ENCODE measurements around the gene ZNHIT2. TPM values are rescaled to one million over a fixed set of nuclear protein-coding genes. Genes with fewer than 3 reads are reported as not detected.

The ZNHIT2 gene
- total RNA-seq, 2 donors from 2014 or later, result 9.9 to 10.4 TPM

DNA sequence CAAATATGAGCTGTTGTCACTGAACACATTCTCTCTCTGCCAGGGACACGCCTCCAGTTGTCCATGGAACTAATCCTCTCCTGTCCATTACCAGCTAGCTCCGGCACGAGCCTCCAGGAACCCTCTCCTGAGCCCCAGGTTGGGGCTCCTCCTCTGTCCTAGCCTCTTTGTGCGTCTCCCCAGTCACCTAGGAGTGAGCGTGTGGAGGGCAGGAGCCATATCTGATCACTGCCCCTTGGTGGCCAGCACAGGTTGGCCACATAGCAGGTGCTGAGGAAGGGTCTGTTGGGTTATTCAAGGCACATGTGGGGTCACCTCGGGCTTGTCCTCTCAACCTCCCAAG is 14.4 kb upstream of the ZNHIT2 start:
- Mint-ChIP-seq H3K4me3 (no peak overlapping the region), H3K9me3 (no peaks in the 10 kb centered on the region), H3K4me1 (ENCODE audit: low read depth) (peaks cover 34% of the 10 kb centered on the region), H3K36me3 (ENCODE audit: insufficient read depth in 2 of 2) (peaks cover 2 to 9% of the 10 kb centered on the region in 2 donors), H3K27me3 (ENCODE audit: low read depth) (no peaks in the 10 kb centered on the region), H3K27ac (no peak overlapping the region)
- DNase-seq (no peak), ATAC-seq (replicated peaks in 1 of 2) (no peak)

DNA sequence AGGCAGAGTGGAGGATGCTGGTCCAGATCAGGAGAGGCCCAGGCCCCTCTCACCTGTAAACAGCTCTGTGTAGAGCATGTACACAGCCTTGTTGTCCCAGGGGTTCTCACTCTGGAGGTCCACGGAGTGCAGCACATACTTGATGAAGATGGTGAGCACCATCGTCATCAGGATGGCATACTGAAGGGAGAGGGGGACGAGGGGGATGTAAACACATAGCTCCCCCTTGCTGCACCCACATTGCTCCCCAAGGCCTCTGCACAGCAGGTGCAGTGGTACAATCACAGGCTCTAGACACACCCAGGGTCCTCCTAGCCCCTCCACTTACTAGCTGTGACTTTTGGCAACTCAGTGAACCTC is 13.9 kb upstream of the ZNHIT2 start:
- H3K27ac Mint-ChIP-seq, result peak overlapping the region; percentile 77
- no peaks in the 10 kb centered on the region for H3K9me3 Mint-ChIP-seq
- H3K4me1 Mint-ChIP-seq (ENCODE audit: low read depth), result peaks cover 30% of the 10 kb centered on the region
- no peak overlapping the region for H3K4me3 Mint-ChIP-seq
- ATAC-seq (replicated peaks in 1 of 2) (no peak), DNase-seq (no peak)
- peaks cover 2 to 10% of the 10 kb centered on the region in 2 donors for H3K36me3 Mint-ChIP-seq (ENCODE audit: insufficient read depth in 2 of 2)
- no peaks in the 10 kb centered on the region for H3K27me3 Mint-ChIP-seq (ENCODE audit: low read depth)

DNA sequence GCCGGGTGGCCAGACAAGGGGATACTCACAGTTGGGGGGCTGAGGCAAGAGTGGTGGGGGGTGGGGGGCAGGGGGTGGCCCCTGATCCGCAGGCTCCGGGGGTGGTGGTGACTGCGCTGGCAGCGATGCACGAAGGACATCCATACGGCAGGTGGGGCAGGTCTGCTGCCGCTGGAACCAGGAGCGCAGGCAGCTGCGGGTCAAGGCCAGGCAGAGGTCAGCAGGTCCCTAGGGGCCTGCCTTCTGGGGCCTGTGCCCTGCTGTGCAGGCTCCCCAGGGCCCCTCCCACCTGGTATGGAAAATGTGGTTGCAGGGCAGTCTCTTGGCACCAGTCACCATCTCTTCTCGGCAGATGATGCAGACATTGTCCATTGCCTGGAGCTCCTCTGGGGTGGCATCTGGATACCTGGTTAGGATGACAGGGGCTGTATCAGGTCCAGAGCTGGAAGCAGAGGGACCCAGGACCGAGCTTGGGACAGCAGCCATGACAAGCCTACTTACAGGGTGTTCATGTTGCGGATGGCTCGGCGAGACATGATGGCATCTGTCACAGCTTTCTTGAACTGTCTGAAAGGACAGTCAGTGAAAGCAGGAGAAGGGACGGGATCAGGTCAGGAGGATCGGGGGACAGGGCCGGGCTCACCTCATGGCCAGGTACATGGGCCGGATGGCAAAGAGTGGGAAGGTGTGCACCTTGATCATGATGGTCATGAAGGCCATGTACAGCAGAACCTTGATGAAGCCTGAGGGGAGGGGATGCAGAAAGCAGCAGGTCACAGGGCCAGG is 13.3 kb upstream of the ZNHIT2 start:
- ATAC-seq (replicated peaks in 1 of 2) (no peak), DNase-seq (no peak)
- H3K36me3 Mint-ChIP-seq (ENCODE audit: insufficient read depth in 2 of 2), result peaks cover 2 to 10% of the 10 kb centered on the region in 2 donors
- H3K4me1 Mint-ChIP-seq (ENCODE audit: low read depth), result peaks cover 24% of the 10 kb centered on the region
- no peaks in the 10 kb centered on the region for H3K27me3 Mint-ChIP-seq (ENCODE audit: low read depth)
- peak overlapping the region; percentile 77 for H3K27ac Mint-ChIP-seq
- H3K9me3 Mint-ChIP-seq, result no peaks in the 10 kb centered on the region
- no peak overlapping the region for H3K4me3 Mint-ChIP-seq

DNA sequence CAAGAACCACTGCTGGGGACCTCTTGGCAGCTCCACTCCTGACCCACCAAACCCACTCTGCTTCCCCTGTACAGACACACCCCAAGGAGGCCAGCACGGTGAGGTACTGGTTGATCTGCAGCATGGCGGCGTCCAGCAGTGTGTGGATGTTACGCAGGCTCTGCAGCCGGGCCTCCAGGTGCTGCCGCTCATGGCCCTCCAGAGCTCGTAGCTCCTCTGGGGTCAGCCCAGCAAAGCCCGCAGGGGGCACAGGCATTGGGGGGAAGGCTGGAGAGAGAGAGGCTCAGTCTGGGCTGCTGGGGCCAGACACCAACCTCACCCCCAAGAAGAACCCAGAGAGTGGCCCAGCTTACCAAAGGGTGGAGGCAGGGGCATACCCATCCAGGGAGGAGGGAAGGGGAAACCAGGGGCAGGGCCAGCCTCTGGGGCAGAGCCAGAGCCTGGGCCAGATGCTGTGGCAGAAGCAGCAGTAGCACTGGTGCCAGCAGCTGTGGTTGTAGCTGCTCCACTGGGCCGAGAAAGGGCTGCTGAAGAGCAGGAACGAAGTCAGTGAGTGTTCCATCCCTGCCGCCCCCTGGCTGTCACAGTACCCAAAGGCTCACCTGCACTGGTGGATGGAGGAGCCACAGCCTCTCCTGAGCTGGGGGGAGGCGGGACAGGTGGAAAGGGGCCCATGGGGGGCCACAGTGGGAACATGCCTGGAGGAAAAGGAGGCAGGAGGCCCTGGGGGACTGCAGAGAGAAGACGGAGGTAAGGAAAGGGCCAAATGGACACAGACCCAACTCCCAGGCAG is 12.3 kb upstream of the ZNHIT2 start:
- Mint-ChIP-seq H3K4me3 (no peak overlapping the region), H3K9me3 (no peaks in the 10 kb centered on the region), H3K4me1 (ENCODE audit: low read depth) (peaks cover 14% of the 10 kb centered on the region), H3K27ac (no peak overlapping the region), H3K27me3 (ENCODE audit: low read depth) (no peaks in the 10 kb centered on the region), H3K36me3 (ENCODE audit: insufficient read depth in 2 of 2) (peaks cover 2 to 14% of the 10 kb centered on the region in 2 donors)
- no peak for DNase-seq
- no peak for ATAC-seq (replicated peaks in 1 of 2)

DNA sequence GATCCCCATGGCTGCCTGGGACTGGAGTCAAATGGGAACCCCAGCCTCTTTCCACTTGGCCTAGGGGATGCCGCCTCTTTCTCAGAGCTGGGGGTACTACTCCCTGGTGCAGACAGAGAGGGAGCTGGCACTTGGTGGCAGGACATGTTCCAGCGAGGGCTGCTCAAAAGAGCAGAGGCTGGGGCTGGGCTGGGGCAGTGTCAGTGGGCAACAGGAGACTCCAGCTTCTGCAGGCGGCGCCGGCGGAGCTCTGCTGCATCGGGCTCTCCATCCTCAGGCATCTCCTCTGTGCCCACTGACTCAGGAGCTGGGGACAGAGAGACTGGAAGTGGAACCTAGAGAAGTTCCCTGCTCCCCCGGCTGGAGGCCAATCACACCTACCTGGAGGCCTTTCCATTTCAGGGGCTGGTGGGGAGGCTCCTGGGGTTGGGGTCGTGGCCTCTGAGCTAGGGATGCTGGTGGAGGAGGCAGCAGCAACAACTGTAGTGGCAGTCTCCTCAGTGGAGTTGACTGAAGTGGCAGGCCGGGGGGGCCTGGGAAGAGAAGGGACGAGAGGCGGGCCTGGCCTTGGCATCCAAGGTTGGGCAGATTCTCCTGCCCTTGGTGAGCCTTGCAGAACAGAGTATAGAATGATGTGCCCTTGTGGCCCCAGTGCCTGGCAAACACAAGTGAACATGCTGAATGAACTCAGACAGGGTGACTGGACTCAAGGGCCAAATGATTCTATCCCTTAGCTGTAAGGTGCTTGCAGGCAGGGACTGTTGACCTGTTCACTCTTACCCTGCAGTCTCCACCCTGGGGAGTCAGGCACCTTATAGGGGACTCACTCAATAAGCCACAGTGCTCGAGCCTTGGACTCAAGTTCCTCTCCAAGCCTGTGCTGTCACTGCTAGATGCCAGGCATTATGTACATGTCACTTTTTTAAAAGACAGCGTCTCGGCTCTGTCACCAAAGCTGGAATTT is 11.0 kb upstream of the ZNHIT2 start:
- Mint-ChIP-seq H3K9me3 (no peaks in the 10 kb centered on the region), H3K4me3 (no peak overlapping the region), H3K36me3 (ENCODE audit: insufficient read depth in 2 of 2) (peaks cover 2 to 16% of the 10 kb centered on the region in 2 donors), H3K4me1 (ENCODE audit: low read depth) (peaks cover 20% of the 10 kb centered on the region), H3K27ac (no peak overlapping the region), H3K27me3 (ENCODE audit: low read depth) (no peaks in the 10 kb centered on the region)
- ATAC-seq (replicated peaks in 1 of 2), result no peak
- DNase-seq, result no peak

DNA sequence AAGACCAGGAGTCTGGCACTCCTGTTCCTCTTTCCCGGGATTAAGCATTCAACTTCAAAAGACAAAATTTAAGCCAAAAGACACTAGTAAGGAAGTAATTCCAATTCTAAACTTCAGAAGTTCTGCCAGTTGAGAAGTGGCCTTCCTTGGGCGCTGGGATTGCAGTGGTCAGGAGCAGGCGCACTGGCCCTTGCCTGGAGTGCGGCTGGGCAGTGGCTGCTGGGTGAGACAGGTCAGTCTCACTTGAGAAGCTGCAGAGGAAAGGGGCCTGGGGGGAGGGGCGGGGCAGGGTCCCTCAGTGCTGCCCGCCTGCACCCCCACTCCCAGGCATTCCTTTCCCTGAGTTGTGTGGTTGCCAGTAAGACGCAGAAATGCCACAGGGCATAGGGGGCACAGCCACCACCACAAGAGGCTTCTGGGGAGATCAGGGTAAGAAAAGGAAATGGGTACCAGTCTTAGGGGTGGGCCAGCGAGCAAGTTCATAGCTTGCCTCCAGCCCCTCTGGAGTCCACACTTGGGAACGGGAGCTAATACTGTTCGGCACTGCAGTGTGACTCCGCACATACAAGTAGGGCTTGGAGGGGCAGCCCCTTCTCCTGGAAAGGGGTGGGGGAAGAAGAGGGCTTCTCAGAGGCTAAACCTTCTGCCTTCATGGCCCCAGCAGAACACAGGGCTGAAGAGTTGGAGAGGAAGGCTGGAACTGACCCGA is 10.1 kb upstream of the ZNHIT2 start:
- peaks cover 2 to 16% of the 10 kb centered on the region in 2 donors for H3K36me3 Mint-ChIP-seq (ENCODE audit: insufficient read depth in 2 of 2)

DNA sequence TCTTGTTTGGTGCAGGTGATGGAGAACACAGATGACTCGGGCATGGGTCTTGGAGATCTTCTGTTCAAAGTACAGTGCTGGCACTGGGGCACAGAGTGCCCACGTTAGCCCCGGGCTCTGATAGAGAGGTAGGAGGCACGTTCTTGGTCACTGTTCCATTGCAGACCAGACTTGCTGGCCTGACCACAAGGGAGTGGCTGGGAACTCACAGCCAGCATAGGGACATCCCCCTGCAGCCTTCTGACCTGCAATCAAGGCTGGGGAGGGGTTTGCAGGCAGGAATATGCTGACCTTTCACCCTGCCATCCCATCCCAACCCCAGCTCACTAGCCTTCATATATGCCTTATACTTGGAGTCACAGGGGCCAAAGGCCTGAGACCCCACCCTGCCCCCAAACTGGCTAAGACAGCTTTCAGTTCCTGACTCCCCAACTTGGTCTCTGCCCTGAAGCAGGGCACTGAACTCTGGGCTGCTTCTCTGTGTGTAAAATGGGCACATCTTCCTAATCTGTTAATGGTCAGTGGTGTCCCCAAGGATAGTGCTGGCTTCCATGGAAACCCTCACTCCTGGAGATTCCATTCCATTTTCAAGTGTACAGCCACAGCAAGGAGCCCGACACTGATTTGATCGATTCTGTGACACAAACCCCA is 9.2 kb upstream of the ZNHIT2 start:
- no peaks in the 10 kb centered on the region for H3K27me3 Mint-ChIP-seq (ENCODE audit: low read depth)
- DNase-seq (no peak), ATAC-seq (replicated peaks in 1 of 2) (no peak)
- no peak overlapping the region for H3K27ac Mint-ChIP-seq
- peaks cover 6 to 23% of the 10 kb centered on the region in 2 donors for H3K36me3 Mint-ChIP-seq (ENCODE audit: insufficient read depth in 2 of 2)
- peaks cover 16% of the 10 kb centered on the region for H3K4me1 Mint-ChIP-seq (ENCODE audit: low read depth)
- H3K9me3 Mint-ChIP-seq, result no peaks in the 10 kb centered on the region
- no peak overlapping the region for H3K4me3 Mint-ChIP-seq

More for the DNA sequence above, 10.1 kb upstream of the ZNHIT2 start:
- Mint-ChIP-seq H3K9me3 (no peaks in the 10 kb centered on the region), H3K4me3 (no peak overlapping the region), H3K27me3 (ENCODE audit: low read depth) (no peaks in the 10 kb centered on the region), H3K27ac (no peak overlapping the region), H3K4me1 (ENCODE audit: low read depth) (peaks cover 18% of the 10 kb centered on the region)
- DNase-seq (no peak), ATAC-seq (replicated peaks in 1 of 2) (no peak)

DNA sequence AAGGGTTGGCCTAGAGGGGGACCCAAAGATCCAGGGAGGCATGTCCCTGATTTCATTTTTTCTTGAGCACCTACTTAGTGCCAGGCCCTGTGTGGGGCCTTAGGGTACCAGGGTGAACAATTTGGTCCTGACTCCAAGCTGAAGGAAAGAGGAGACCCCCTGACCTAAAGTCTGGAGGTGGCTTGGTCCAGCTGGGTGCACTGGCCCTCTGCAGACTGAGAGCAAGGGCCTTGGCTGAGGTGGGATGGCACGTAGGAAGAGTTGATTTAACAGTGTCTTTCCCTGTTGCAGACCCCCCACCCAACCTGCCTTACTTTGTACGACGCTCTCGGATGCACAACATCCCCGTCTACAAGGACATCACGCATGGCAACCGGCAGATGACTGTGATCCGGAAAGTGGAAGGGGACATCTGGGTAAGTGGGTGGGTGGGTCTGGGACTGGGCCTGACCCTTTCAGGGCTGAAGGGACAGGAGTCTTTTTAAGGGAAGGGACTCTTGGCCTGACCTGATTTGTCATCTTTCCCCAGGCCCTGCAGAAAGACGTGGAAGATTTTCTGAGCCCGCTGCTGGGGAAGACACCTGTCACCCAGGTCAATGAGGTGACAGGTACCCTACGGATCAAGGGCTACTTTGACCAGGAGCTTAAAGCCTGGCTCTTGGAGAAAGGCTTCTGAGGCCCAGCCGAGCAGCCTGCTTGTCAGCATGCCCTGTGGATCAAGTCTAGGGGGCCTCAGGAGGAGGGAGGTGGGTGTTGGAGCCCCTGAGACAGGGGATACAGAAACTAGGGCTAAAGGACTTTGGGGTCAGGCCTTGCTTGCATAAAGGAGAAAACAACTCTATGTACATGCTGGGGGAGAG is 7.9 kb upstream of the ZNHIT2 start:
- no peak for ATAC-seq (replicated peaks in 1 of 2)
- Mint-ChIP-seq H3K36me3 (ENCODE audit: insufficient read depth in 2 of 2) (peaks cover 15 to 32% of the 10 kb centered on the region in 2 donors), H3K27me3 (ENCODE audit: low read depth) (no peaks in the 10 kb centered on the region), H3K4me3 (no peak overlapping the region), H3K9me3 (no peaks in the 10 kb centered on the region), H3K27ac (no peak overlapping the region), H3K4me1 (ENCODE audit: low read depth) (peaks cover 27% of the 10 kb centered on the region)
- DNase-seq, result no peak

DNA sequence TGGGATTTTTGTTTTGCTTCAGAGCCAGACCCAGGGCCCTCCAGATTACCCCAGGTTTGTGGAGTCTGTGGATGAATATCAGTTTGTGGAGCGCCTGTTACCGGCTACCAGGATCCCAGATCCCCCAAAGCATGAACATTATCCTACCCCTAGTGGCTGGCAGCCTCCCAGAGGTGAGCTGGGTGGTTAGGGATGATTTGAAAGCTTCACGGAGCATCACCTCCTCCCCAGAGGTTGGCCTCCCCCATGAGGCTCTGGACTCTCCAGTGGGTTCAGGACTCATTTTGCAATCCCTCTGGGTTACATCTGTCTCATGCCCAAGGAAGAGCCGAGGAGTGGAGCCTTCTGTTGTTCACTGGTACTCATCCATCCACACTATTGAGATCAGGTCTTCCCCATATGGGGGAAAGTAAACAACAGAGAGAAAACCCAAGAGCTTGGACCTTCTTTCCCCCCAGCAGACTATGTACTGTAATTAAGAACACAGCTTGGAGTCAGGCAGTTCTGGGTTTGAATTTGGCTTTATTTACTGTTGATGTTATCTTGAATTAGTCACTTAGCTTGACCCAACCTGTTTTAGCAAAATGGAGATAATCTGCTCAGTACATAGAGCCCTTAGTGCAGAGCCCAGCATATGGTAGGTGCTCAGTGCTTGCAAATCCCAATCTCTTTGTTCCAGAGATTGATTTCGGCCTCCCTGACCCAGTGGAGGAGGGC is 7.1 kb upstream of the ZNHIT2 start:
- H3K4me1 Mint-ChIP-seq (ENCODE audit: low read depth), result peaks cover 35% of the 10 kb centered on the region
- H3K27me3 Mint-ChIP-seq (ENCODE audit: low read depth), result no peaks in the 10 kb centered on the region
- H3K9me3 Mint-ChIP-seq, result no peaks in the 10 kb centered on the region
- ATAC-seq (replicated peaks in 1 of 2), result no peak
- H3K36me3 Mint-ChIP-seq (ENCODE audit: insufficient read depth in 2 of 2), result peaks cover 15 to 30% of the 10 kb centered on the region in 2 donors
- DNase-seq, result no peak
- peak overlapping the region; percentile 29 to 59 for H3K4me3 Mint-ChIP-seq
- H3K27ac Mint-ChIP-seq, result no peak overlapping the region

DNA sequence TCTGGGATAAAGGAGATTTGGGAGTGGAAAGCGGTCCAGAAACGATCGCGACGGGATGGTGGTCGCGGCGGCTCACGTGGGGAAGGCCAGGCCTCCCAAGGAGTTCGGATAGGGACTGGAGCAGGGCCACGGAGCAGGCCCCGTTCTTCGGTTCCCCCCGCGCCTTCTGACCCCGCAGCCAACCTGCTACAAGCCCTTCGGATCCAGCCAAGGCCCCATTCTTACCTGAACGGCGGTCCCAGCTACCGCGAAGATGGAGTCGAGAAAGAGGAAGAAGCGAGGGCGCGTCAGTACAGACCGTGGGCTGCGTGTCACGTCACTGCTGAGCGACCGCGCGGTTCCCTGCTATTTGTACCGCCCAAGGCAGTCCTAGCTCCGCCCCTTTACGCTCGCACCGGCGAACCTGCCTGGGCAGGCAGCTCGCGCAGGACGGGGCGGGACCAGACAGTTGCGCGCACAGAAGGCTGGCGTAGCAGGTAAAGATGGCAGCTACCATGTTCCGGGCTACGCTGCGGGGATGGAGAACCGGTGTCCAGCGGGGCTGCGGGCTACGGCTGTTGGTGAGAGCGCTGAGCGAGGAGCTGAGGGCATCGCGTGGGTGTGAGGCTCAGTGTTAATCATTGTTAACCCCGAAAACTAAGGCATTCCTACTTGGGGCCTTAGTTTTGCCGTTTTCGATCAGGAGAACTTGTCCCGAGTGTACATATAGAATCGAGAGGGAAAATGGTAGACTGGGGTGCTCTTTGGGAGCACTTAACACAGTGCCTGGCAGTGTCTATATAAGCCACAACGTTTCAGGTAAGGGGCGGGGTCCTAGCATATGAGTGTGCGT is 4.6 kb upstream of the ZNHIT2 start, which contains the start of the genes FAU and MRPL49:
Gene FAU (minus strand): TSS at position 270 of the 832 bp plus-strand sequence. CDS start 321 bp downstream, outside the sequence.
Gene MRPL49 (plus strand): TSS at position 457 of the 832 bp plus-strand sequence. CDS start 26 bp downstream, at position 483.
- Mint-ChIP-seq H3K27me3 (ENCODE audit: low read depth) (no peaks in the 10 kb centered on the region), H3K9me3 (no peaks in the 10 kb centered on the region), H3K27ac (peak within 1 kb of the TSS; percentile 95), H3K36me3 (ENCODE audit: insufficient read depth in 2 of 2) (peaks cover 21 to 43% of the 10 kb centered on the region in 2 donors), H3K4me3 (peak within 1 kb of the TSS; percentile 94 to 96), H3K4me1 (ENCODE audit: low read depth) (peaks cover 54% of the 10 kb centered on the region)
- ATAC-seq (replicated peaks in 1 of 2) (peak; percentile 86 to 87), DNase-seq (peak; percentile 99 to 100)

Measured in activated T-cell treated with anti-CD3 and anti-CD28 coated beads, Interleukin-2, amount 50 U/mL, for 72 hours (primary cell).